ENCODE measurements around the gene SLC39A11.

The SLC39A11 gene

GRCh38 chr17:73023759-73024158, 68.7 kb downstream of the SLC39A11 start:
- Histone ChIP-seq H3K9ac (ENCODE audit: low read length) (no peak overlapping the region), H3K4me1 (ENCODE audit: control insufficient read depth, insufficient read depth, low read length) (no peaks in the 10 kb centered on the region), H3K36me3 (ENCODE audit: control insufficient read depth, insufficient read depth, low read length) (no peaks in the 10 kb centered on the region), H3K27me3 (ENCODE audit: control insufficient read depth, insufficient read depth, low read length) (no peaks in the 10 kb centered on the region), H3K4me3 (ENCODE audit: low read length) (no peak overlapping the region), H3K27ac (ENCODE audit: low read depth, low read length) (no peak overlapping the region)

GRCh38 chr17:73022694-73023093, 69.8 kb downstream of the SLC39A11 start:
- Histone ChIP-seq H3K27me3 (ENCODE audit: control insufficient read depth, insufficient read depth, low read length) (no peaks in the 10 kb centered on the region), H3K9ac (ENCODE audit: low read length) (no peak overlapping the region), H3K36me3 (ENCODE audit: control insufficient read depth, insufficient read depth, low read length) (no peaks in the 10 kb centered on the region), H3K4me3 (ENCODE audit: low read length) (no peak overlapping the region), H3K27ac (ENCODE audit: low read depth, low read length) (no peak overlapping the region), H3K4me1 (ENCODE audit: control insufficient read depth, insufficient read depth, low read length) (no peaks in the 10 kb centered on the region)

- no peak overlapping the region for H3K4me3 ChIP-seq (ENCODE audit: low read length)
- H3K9ac ChIP-seq (ENCODE audit: low read length), result no peak overlapping the region
- no peaks in the 10 kb centered on the region for H3K36me3 ChIP-seq (ENCODE audit: control insufficient read depth, insufficient read depth, low read length)
- H3K27ac ChIP-seq (ENCODE audit: low read depth, low read length), result no peak overlapping the region
- H3K4me1 ChIP-seq (ENCODE audit: control insufficient read depth, insufficient read depth, low read length), result no peaks in the 10 kb centered on the region
- no peaks in the 10 kb centered on the region for H3K27me3 ChIP-seq (ENCODE audit: control insufficient read depth, insufficient read depth, low read length)
These were observed 70.7 kb downstream of the SLC39A11 start for GRCh38 chr17:73021771-73022170.

- Histone ChIP-seq H3K4me3 (ENCODE audit: low read length) (no peak overlapping the region), H3K27me3 (ENCODE audit: control insufficient read depth, insufficient read depth, low read length) (no peaks in the 10 kb centered on the region), H3K4me1 (ENCODE audit: control insufficient read depth, insufficient read depth, low read length) (no peaks in the 10 kb centered on the region), H3K27ac (ENCODE audit: low read depth, low read length) (no peak overlapping the region), H3K9ac (ENCODE audit: low read length) (no peak overlapping the region), H3K36me3 (ENCODE audit: control insufficient read depth, insufficient read depth, low read length) (no peaks in the 10 kb centered on the region)
These were observed 72.4 kb downstream of the SLC39A11 start for GRCh38 chr17:73020110-73020509.

GRCh38 chr17:73018599-73018998, 73.9 kb downstream of the SLC39A11 start:
- no peak overlapping the region for H3K9ac ChIP-seq (ENCODE audit: low read length)
- no peaks in the 10 kb centered on the region for H3K27me3 ChIP-seq (ENCODE audit: control insufficient read depth, insufficient read depth, low read length)
- no peaks in the 10 kb centered on the region for H3K4me1 ChIP-seq (ENCODE audit: control insufficient read depth, insufficient read depth, low read length)
- H3K27ac ChIP-seq (ENCODE audit: low read depth, low read length), result no peak overlapping the region
- no peaks in the 10 kb centered on the region for H3K36me3 ChIP-seq (ENCODE audit: control insufficient read depth, insufficient read depth, low read length)
- H3K4me3 ChIP-seq (ENCODE audit: low read length), result no peak overlapping the region

GRCh38 chr17:73017658-73018057, 74.8 kb downstream of the SLC39A11 start:
- H3K27ac ChIP-seq (ENCODE audit: low read depth, low read length), result no peak overlapping the region
- no peaks in the 10 kb centered on the region for H3K27me3 ChIP-seq (ENCODE audit: control insufficient read depth, insufficient read depth, low read length)
- H3K9ac ChIP-seq (ENCODE audit: low read length), result no peak overlapping the region
- no peaks in the 10 kb centered on the region for H3K36me3 ChIP-seq (ENCODE audit: control insufficient read depth, insufficient read depth, low read length)
- H3K4me1 ChIP-seq (ENCODE audit: control insufficient read depth, insufficient read depth, low read length), result no peaks in the 10 kb centered on the region
- no peak overlapping the region for H3K4me3 ChIP-seq (ENCODE audit: low read length)

- Histone ChIP-seq H3K27ac (ENCODE audit: low read depth, low read length) (no peak overlapping the region), H3K4me1 (ENCODE audit: control insufficient read depth, insufficient read depth, low read length) (no peaks in the 10 kb centered on the region), H3K9ac (ENCODE audit: low read length) (no peak overlapping the region), H3K4me3 (ENCODE audit: low read length) (no peak overlapping the region), H3K27me3 (ENCODE audit: control insufficient read depth, insufficient read depth, low read length) (no peaks in the 10 kb centered on the region), H3K36me3 (ENCODE audit: control insufficient read depth, insufficient read depth, low read length) (no peaks in the 10 kb centered on the region)
These were observed 76.7 kb downstream of the SLC39A11 start for GRCh38 chr17:73015722-73016276.

GRCh38 chr17:73013816-73014663, 78.4 kb downstream of the SLC39A11 start:
- no peaks in the 10 kb centered on the region for H3K36me3 ChIP-seq (ENCODE audit: control insufficient read depth, insufficient read depth, low read length)
- no peak overlapping the region for H3K9ac ChIP-seq (ENCODE audit: low read length)
- no peaks in the 10 kb centered on the region for H3K27me3 ChIP-seq (ENCODE audit: control insufficient read depth, insufficient read depth, low read length)
- H3K4me3 ChIP-seq (ENCODE audit: low read length), result no peak overlapping the region
- H3K27ac ChIP-seq (ENCODE audit: low read depth, low read length), result no peak overlapping the region
- H3K4me1 ChIP-seq (ENCODE audit: control insufficient read depth, insufficient read depth, low read length), result no peaks in the 10 kb centered on the region

GRCh38 chr17:73013301-73013700, 79.2 kb downstream of the SLC39A11 start:
- Histone ChIP-seq H3K27me3 (ENCODE audit: control insufficient read depth, insufficient read depth, low read length) (no peaks in the 10 kb centered on the region), H3K4me1 (ENCODE audit: control insufficient read depth, insufficient read depth, low read length) (no peaks in the 10 kb centered on the region), H3K27ac (ENCODE audit: low read depth, low read length) (no peak overlapping the region), H3K4me3 (ENCODE audit: low read length) (no peak overlapping the region), H3K36me3 (ENCODE audit: control insufficient read depth, insufficient read depth, low read length) (no peaks in the 10 kb centered on the region), H3K9ac (ENCODE audit: low read length) (no peak overlapping the region)

GRCh38 chr17:73011016-73011486, 81.4 kb downstream of the SLC39A11 start:
- Histone ChIP-seq H3K27ac (ENCODE audit: low read depth, low read length) (no peak overlapping the region), H3K9ac (ENCODE audit: low read length) (no peak overlapping the region)

GRCh38 chr17:73010414-73010813, 82.1 kb downstream of the SLC39A11 start:
- Histone ChIP-seq H3K4me1 (ENCODE audit: control insufficient read depth, insufficient read depth, low read length) (no peaks in the 10 kb centered on the region), H3K4me3 (ENCODE audit: low read length) (no peak overlapping the region), H3K36me3 (ENCODE audit: control insufficient read depth, insufficient read depth, low read length) (no peaks in the 10 kb centered on the region), H3K27ac (ENCODE audit: low read depth, low read length) (no peak overlapping the region), H3K9ac (ENCODE audit: low read length) (no peak overlapping the region), H3K27me3 (ENCODE audit: control insufficient read depth, insufficient read depth, low read length) (no peaks in the 10 kb centered on the region)

More at GRCh38 chr17:73011016-73011486, 81.4 kb downstream of the SLC39A11 start:
- no peaks in the 10 kb centered on the region for H3K36me3 ChIP-seq (ENCODE audit: control insufficient read depth, insufficient read depth, low read length)
- H3K27me3 ChIP-seq (ENCODE audit: control insufficient read depth, insufficient read depth, low read length), result no peaks in the 10 kb centered on the region
- H3K4me1 ChIP-seq (ENCODE audit: control insufficient read depth, insufficient read depth, low read length), result no peaks in the 10 kb centered on the region
- no peak overlapping the region for H3K4me3 ChIP-seq (ENCODE audit: low read length)

GRCh38 chr17:73007407-73007806, 85.1 kb downstream of the SLC39A11 start:
- H3K36me3 ChIP-seq (ENCODE audit: control insufficient read depth, insufficient read depth, low read length), result no peaks in the 10 kb centered on the region
- H3K27me3 ChIP-seq (ENCODE audit: control insufficient read depth, insufficient read depth, low read length), result no peaks in the 10 kb centered on the region
- no peak overlapping the region for H3K4me3 ChIP-seq (ENCODE audit: low read length)
- no peak overlapping the region for H3K9ac ChIP-seq (ENCODE audit: low read length)
- H3K27ac ChIP-seq (ENCODE audit: low read depth, low read length), result no peak overlapping the region
- no peaks in the 10 kb centered on the region for H3K4me1 ChIP-seq (ENCODE audit: control insufficient read depth, insufficient read depth, low read length)

- no peak overlapping the region for H3K9ac ChIP-seq (ENCODE audit: low read length)
- no peak overlapping the region for H3K27ac ChIP-seq (ENCODE audit: low read depth, low read length)
- H3K4me1 ChIP-seq (ENCODE audit: control insufficient read depth, insufficient read depth, low read length), result no peaks in the 10 kb centered on the region
- no peaks in the 10 kb centered on the region for H3K27me3 ChIP-seq (ENCODE audit: control insufficient read depth, insufficient read depth, low read length)
- no peak overlapping the region for H3K4me3 ChIP-seq (ENCODE audit: low read length)
- no peaks in the 10 kb centered on the region for H3K36me3 ChIP-seq (ENCODE audit: control insufficient read depth, insufficient read depth, low read length)
These were observed 87.1 kb downstream of the SLC39A11 start for GRCh38 chr17:73005360-73005759.

All from rectal smooth muscle tissue (tissue), 1 donor.